ENCODE data around the gene ATP5IF1. TPM values are rescaled to one million over a fixed set of nuclear protein-coding genes. Genes with fewer than 3 reads are reported as not detected.
A peak's percentile ranks its signal among the peaks of the same experiment; 100 is the strongest.

ATP5IF1 gene
- total RNA-seq: 100 to 1,000 TPM in 5 of 6 donors, 10 to 100 TPM in 1; 86.1 to 320 (median 186) TPM

DNA sequence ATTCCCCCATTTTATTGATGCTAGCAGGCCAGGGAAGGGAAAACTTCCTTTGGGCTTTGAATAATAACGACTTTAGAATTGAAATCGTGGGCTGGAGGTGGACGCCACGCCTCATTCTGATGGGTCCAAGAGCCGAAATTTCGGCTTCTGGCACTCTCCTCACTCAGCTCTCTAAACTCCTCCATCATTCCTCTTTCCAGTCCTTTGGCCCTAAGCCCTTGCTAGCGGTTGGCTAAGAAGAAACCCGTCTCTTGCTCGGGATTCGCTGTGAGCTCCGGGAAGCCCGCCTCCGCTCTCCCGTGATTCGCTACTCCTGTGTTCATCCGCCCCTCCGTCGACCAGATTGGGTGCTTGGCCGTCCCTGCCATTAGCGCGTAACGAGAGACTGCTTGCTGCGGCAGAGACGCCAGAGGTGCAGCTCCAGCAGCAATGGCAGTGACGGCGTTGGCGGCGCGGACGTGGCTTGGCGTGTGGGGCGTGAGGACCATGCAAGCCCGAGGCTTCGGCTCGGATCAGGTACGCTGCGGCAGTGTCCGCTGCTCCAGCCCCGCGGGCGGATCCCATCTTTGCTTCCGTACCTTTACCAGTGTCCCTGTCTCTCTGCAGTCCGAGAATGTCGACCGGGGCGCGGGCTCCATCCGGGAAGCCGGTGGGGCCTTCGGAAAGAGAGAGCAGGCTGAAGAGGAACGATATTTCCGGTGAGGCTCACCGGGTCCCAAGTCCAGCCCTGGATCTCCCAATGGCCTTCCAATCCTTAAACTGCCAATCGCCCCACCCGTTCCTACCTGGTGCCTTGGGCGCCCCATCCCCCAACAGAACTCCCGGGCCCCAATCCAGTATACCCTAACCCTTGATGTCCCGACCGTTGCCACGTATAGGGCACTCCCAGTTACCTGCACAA lies at the start of gene ATP5IF1:
Gene ATP5IF1, plus strand, starts transcription at position 370 of the 901 bp plus-strand sequence. Its CDS starts 60 bp downstream, at position 430.
- Histone ChIP-seq H3K9me3 (no peaks in the 10 kb centered on the region), H3K4me3 (peak within 1 kb of the TSS; percentile 79 to 97 (median 92)), H3K4me1 (peaks cover 30 to 41% (median 34%) of the 10 kb centered on the region in 4 donors), H3K36me3 (peaks cover 0 to 9% (median 0%) of the 10 kb centered on the region in 4 donors), H3K27me3 (no peaks in the 10 kb centered on the region), H3K27ac (peak within 1 kb of the TSS; percentile 79 to 95 (median 93))
- TF ChIP-seq POLR2AphosphoS5 (IDR thresholded peaks at IDR 0.05) (peak; percentile 95 to 99), POLR2A (IDR thresholded peaks at IDR 0.05) (peak in 3 of 4 donors; percentile 62 to 98 (median 96)), EP300 (IDR thresholded peaks at IDR 0.05) (no peak)
- TF ChIP-seq, protein P1, sequence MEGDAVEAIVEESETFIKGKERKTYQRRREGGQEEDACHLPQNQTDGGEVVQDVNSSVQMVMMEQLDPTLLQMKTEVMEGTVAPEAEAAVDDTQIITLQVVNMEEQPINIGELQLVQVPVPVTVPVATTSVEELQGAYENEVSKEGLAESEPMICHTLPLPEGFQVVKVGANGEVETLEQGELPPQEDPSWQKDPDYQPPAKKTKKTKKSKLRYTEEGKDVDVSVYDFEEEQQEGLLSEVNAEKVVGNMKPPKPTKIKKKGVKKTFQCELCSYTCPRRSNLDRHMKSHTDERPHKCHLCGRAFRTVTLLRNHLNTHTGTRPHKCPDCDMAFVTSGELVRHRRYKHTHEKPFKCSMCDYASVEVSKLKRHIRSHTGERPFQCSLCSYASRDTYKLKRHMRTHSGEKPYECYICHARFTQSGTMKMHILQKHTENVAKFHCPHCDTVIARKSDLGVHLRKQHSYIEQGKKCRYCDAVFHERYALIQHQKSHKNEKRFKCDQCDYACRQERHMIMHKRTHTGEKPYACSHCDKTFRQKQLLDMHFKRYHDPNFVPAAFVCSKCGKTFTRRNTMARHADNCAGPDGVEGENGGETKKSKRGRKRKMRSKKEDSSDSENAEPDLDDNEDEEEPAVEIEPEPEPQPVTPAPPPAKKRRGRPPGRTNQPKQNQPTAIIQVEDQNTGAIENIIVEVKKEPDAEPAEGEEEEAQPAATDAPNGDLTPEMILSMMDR (IDR thresholded peaks at IDR 0.05): peak in 1 of 6 experiments; percentile 32
- ATAC-seq (ENCODE audit: low FRiP score in 2 of 2): peak; percentile 97
- 1% methylated on average over 20 to 52 of the region's 60 CpGs for WGBS, 2 donors
- DNase-seq: peak; percentile 93 to 97

DNA sequence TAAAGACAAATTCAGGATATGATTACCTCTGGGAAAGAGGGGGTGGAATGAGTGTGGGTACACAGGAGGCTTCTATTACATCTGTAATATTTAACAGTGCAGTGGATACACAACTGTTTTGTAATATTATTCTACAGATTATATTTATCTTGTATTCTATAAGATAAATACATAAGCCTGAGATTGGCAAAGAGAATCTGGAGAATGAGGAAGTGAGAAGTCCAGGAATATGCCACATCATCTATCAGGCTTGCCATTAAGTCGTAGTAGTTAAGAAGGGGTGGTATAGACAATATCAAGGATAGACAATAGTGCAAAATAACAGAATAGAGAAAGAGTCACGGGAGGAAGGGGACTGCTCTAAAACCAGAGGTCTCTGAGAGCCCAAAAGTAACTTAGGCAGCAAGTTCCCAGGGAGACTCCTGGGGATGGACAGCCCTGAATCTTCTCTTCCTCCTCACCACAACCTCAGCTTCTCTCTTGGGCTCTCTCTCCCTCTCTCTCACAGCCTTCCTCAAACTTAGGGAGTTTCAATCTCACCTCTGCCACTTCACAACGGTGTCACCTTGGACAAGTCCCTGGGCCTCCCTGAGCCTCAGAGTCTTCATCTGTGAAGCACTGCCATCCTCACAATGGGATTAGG lies 45.5 kb upstream of the ATP5IF1 start:
- H3K27me3 ChIP-seq: no peaks in the 10 kb centered on the region
- no peaks in the 10 kb centered on the region for H3K36me3 ChIP-seq
- ATAC-seq (ENCODE audit: low FRiP score in 2 of 2) (peak in 1 of 2 donors; percentile 53), DNase-seq (no peak)
- 40 to 57% methylated on average over 3 of the region's 3 CpGs for WGBS, 2 donors
- TF ChIP-seq, protein P1 (IDR thresholded peaks at IDR 0.05): no peak
- no peak for TF ChIP-seq POLR2A (IDR thresholded peaks at IDR 0.05)
- TF ChIP-seq POLR2AphosphoS5 (IDR thresholded peaks at IDR 0.05): no peak
- TF ChIP-seq EP300 (IDR thresholded peaks at IDR 0.05): no peak
- peak overlapping the region; percentile 24 to 58 (median 42) for H3K27ac ChIP-seq
- H3K4me3 ChIP-seq: no peak overlapping the region
- H3K9me3 ChIP-seq: no peaks in the 10 kb centered on the region
- H3K4me1 ChIP-seq: peaks cover 0 to 15% (median 3%) of the 10 kb centered on the region in 4 donors

DNA sequence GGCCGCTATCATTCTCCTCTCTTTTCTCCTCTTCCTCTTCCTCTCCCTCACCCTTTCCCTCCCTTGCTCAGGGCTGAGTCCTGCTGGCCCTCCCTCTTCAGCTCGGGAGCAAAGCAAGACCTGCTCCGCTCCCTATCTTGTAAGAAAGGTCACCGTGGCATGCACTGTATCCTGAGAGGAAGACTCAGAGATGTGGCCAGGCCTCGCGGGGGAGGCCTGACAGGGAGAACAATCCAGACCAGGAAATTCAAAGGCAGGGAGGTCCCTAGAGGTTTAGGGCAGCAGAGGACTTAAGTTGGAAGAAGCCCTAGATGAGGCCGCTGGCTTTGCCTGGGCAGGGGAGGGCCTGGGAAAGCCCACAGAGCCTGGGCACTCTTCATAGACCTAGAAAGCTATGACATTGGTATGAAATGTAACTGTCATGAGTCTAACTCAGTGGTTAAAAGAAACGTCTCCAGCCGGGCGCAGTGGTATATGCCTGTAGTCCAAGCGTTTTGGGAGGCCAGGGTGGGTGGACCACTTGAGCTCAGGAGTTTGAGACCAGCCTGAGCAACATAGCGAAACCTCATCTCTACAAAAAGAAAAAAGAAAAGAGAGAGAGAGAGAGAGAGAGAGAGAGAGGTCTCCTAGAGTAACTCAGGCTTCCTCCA lies 44.8 kb upstream of the ATP5IF1 start:
- Histone ChIP-seq H3K36me3 (no peaks in the 10 kb centered on the region), H3K4me1 (peaks cover 0 to 15% (median 3%) of the 10 kb centered on the region in 4 donors), H3K9me3 (no peaks in the 10 kb centered on the region), H3K27ac (peak overlapping the region; percentile 24 to 58 (median 42)), H3K27me3 (no peaks in the 10 kb centered on the region), H3K4me3 (no peak overlapping the region)
- TF ChIP-seq POLR2AphosphoS5 (IDR thresholded peaks at IDR 0.05) (no peak), EP300 (IDR thresholded peaks at IDR 0.05) (no peak), POLR2A (IDR thresholded peaks at IDR 0.05) (no peak)
- TF ChIP-seq, protein P1 (IDR thresholded peaks at IDR 0.05): no peak
- ATAC-seq (ENCODE audit: low FRiP score in 2 of 2) (no peak), DNase-seq (no peak)
- WGBS, 2 donors: 64 to 66% methylated on average over 12 of the region's 12 CpGs

DNA sequence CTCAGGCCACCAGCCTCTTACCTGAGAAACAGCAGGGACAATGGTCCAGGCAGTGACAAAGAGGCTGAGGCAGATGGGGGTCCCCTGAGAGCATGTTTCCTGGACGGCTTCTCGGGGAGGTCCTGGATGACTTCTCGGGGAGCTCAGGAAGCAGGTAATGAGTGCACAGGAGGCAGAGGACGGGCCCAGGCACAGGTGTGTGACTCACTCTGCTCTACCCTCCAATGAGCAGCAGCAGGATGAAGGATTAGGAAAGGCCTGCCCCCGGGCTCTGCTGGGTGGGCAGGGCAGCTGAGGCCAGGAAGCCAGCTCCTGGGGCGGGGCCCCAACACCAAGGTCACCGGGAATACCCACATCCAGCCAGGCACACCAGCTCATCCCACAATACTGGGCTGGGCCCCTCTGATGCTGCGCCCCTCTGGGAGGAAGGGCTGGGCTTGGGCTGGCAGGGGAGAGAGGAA lies 42.2 kb upstream of the ATP5IF1 start:
- Histone ChIP-seq H3K36me3 (peaks cover 0 to 15% (median 8%) of the 10 kb centered on the region in 4 donors), H3K27ac (peak overlapping the region in 1 of 4 donors; percentile 44), H3K9me3 (no peaks in the 10 kb centered on the region), H3K4me3 (no peak overlapping the region), H3K27me3 (no peaks in the 10 kb centered on the region), H3K4me1 (peaks cover 0 to 15% (median 3%) of the 10 kb centered on the region in 4 donors)
- peak in 1 of 2 donors; percentile 31 for ATAC-seq (ENCODE audit: low FRiP score in 2 of 2)
- peak in 1 of 2 donors; percentile 50 for DNase-seq
- TF ChIP-seq, protein P1 (IDR thresholded peaks at IDR 0.05): no peak
- TF ChIP-seq POLR2AphosphoS5 (IDR thresholded peaks at IDR 0.05) (no peak), POLR2A (IDR thresholded peaks at IDR 0.05) (no peak), EP300 (IDR thresholded peaks at IDR 0.05) (no peak)
- 57 to 60% methylated on average over 5 to 8 of the region's 8 CpGs for WGBS, 2 donors

All from upper lobe of left lung (tissue), 6 donors.